Measurements from ENCODE around the gene PLEKHG5. TPM values are rescaled to one million over a fixed set of nuclear protein-coding genes. Genes with fewer than 3 reads are reported as not detected.
"Not testable (repeated sequence)": the region's sequence is repeated elsewhere in the genome, so short reads cannot be mapped to it uniquely, and the experiment has no call there.

Gene PLEKHG5
- total RNA-seq, 2 donors from 2014 or later, result 8.9 to 13.0 TPM

- intact Hi-C loops (cut with DNase I), result not testable (repeated sequence)
Measured at GRCh38 chr1:6455752-6456520, 35.5 kb downstream of the PLEKHG5 start.

GRCh38 chr1:6454856-6455751 lies 36.4 kb downstream of the PLEKHG5 start:
- intact Hi-C loops (cut with DNase I), result no loop called here
- no peak for DNase-seq (ENCODE audit: low spot score)

More at GRCh38 chr1:6455752-6456520, 35.5 kb downstream of the PLEKHG5 start:
- DNase-seq (ENCODE audit: low spot score), result not testable (repeated sequence)

GRCh38 chr1:6453895-6454855 lies 37.3 kb downstream of the PLEKHG5 start:
- DNase-seq (ENCODE audit: low spot score); intact Hi-C loops (cut with DNase I): not testable (repeated sequence)

GRCh38 chr1:6450943-6451373 lies 40.5 kb downstream of the PLEKHG5 start:
- DNase-seq (ENCODE audit: low spot score), result no peak

GRCh38 chr1:6450486-6450885 lies 41.0 kb downstream of the PLEKHG5 start:
- DNase-seq (ENCODE audit: low spot score); intact Hi-C loops (cut with DNase I): not testable (repeated sequence)

More at GRCh38 chr1:6450943-6451373, 40.5 kb downstream of the PLEKHG5 start:
- intact Hi-C loops (cut with DNase I), result no loop called here

GRCh38 chr1:6450005-6450450 lies 41.4 kb downstream of the PLEKHG5 start:
- intact Hi-C loops (cut with DNase I), result no loop called here
- no peak for DNase-seq (ENCODE audit: low spot score)

- no peak for DNase-seq (ENCODE audit: low spot score)
- intact Hi-C loops (cut with DNase I), result no loop called here
Measured at GRCh38 chr1:6448749-6449631, 42.5 kb downstream of the PLEKHG5 start.

- intact Hi-C loops (cut with DNase I), result no loop called here
- no peak for DNase-seq (ENCODE audit: low spot score)
Measured at GRCh38 chr1:6447818-6448748, 43.4 kb downstream of the PLEKHG5 start.

GRCh38 chr1:6447016-6447817 lies 44.2 kb downstream of the PLEKHG5 start:
- no peak for DNase-seq (ENCODE audit: low spot score)
- intact Hi-C loops (cut with DNase I), result no loop called here

- DNase-seq (ENCODE audit: low spot score), result no peak
- intact Hi-C loops (cut with DNase I), result no loop called here
Measured at GRCh38 chr1:6446665-6447015, 44.8 kb downstream of the PLEKHG5 start.

GRCh38 chr1:6445929-6446328 lies 45.5 kb downstream of the PLEKHG5 start:
- intact Hi-C loops (cut with DNase I); DNase-seq (ENCODE audit: low spot score): not testable (repeated sequence)

GRCh38 chr1:6445062-6445763 lies 46.3 kb downstream of the PLEKHG5 start:
- intact Hi-C loops (cut with DNase I), result no loop called here
- no peak for DNase-seq (ENCODE audit: low spot score)

- no peak for DNase-seq (ENCODE audit: low spot score)
- intact Hi-C loops (cut with DNase I), result no loop called here
Measured at GRCh38 chr1:6444377-6444776, 47.1 kb downstream of the PLEKHG5 start.

GRCh38 chr1:6443339-6444115 lies 47.9 kb downstream of the PLEKHG5 start:
- no peak for DNase-seq (ENCODE audit: low spot score)
- intact Hi-C loops (cut with DNase I), result no loop called here

GRCh38 chr1:6441586-6441985 lies 49.9 kb downstream of the PLEKHG5 start:
- DNase-seq (ENCODE audit: low spot score), result no peak
- intact Hi-C loops (cut with DNase I), result no loop called here

Data from posterior vena cava (tissue), 2 donors.